ENCODE results near the gene E2F3. TPM values are rescaled to one million over a fixed set of nuclear protein-coding genes. Genes with fewer than 3 reads are reported as not detected.
"Not testable (repeated sequence)": the region's sequence is repeated elsewhere in the genome, so short reads cannot be mapped to it uniquely, and the experiment has no call there.

E2F3 gene
- total RNA-seq, 1 experiment from 2014 or later = 19.2 TPM

DNA sequence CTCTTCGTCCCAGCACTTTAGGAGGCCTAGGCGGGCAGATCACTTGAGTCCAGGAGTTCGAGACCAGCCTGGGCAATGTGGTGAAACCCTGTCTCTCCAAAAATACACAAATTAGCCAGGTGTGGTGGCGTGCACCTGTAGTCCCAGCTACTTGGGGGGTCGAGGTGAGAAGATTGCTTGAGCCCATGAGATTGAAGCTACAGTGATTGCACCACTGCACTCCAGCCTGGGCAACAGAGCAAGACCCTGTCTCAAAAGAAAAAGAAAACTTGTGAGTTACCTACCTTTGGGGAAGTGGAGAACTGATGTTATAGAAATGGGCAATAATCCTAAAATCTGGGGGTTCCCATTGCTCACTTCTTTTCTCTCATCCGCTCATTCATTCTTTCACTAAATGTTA is 58.0 kb downstream of the E2F3 start:
- DNase-seq = no peak
- H3K27me3 ChIP-seq = no peaks in the 10 kb centered on the region
- H3K9me3 ChIP-seq (replicated peaks) = no peaks in the 10 kb centered on the region
- H3K4me1 ChIP-seq = no peaks in the 10 kb centered on the region
- H3K36me3 ChIP-seq = peaks cover 3% of the 10 kb centered on the region; the same call in 1 of the 2 replicates
- H3K4me3 ChIP-seq = no peak overlapping the region
- no peak overlapping the region for H3K27ac ChIP-seq

GRCh38 chr6:20461576-20461975 is 59.9 kb downstream of the E2F3 start:
- Histone ChIP-seq H3K27me3 (no peaks in the 10 kb centered on the region), H3K4me1 (no peaks in the 10 kb centered on the region), H3K27ac (no peak overlapping the region), H3K36me3 (peaks cover 3% of the 10 kb centered on the region; the same call in 1 of the 2 replicates), H3K4me3 (no peak overlapping the region), H3K9me3 (replicated peaks) (no peaks in the 10 kb centered on the region)
- DNase-seq = no peak

DNA sequence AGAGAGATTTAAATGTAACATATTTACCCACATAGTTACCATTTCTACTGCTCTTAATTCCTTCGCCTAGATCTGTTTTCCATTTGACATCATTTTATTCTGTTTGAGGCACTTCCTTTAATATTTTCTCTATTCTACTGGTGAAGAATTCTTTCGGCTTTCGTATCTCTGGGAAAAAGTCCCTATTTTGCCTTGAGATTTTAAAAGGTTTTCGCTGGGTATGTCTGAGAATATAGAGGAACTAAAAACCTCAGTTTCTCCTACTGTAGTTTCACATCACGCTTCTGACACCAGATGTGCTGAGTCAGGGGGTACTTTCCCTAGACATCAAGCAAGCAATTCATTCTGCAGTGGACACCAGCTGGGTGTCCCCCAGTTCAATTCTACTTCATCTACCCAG is 61.7 kb downstream of the E2F3 start:
- H3K36me3 ChIP-seq = no peaks in the 10 kb centered on the region
- no peaks in the 10 kb centered on the region for H3K27me3 ChIP-seq
- no peak overlapping the region for H3K27ac ChIP-seq
- no peaks in the 10 kb centered on the region for H3K9me3 ChIP-seq (replicated peaks)
- no peak overlapping the region for H3K4me3 ChIP-seq
- DNase-seq = no peak
- no peaks in the 10 kb centered on the region for H3K4me1 ChIP-seq

GRCh38 chr6:20464041-20464440 is 62.4 kb downstream of the E2F3 start:
- H3K4me1 ChIP-seq = no peaks in the 10 kb centered on the region
- H3K9me3 ChIP-seq (replicated peaks) = no peaks in the 10 kb centered on the region
- H3K27me3 ChIP-seq = no peaks in the 10 kb centered on the region
- H3K36me3 ChIP-seq = no peaks in the 10 kb centered on the region
- DNase-seq = no peak
- no peak overlapping the region for H3K4me3 ChIP-seq
- H3K27ac ChIP-seq = no peak overlapping the region

- Histone ChIP-seq H3K4me1 (no peaks in the 10 kb centered on the region), H3K36me3 (no peaks in the 10 kb centered on the region), H3K27me3 (no peaks in the 10 kb centered on the region), H3K4me3 (no peak overlapping the region), H3K27ac (no peak overlapping the region), H3K9me3 (replicated peaks) (no peaks in the 10 kb centered on the region)
- no peak for DNase-seq
These were observed 63.2 kb downstream of the E2F3 start for GRCh38 chr6:20464847-20465246.

GRCh38 chr6:20465616-20466015 is 63.9 kb downstream of the E2F3 start:
- H3K36me3 ChIP-seq; H3K9me3 ChIP-seq (replicated peaks); H3K4me1 ChIP-seq; H3K27me3 ChIP-seq; H3K4me3 ChIP-seq; H3K27ac ChIP-seq; DNase-seq: not testable (repeated sequence)

GRCh38 chr6:20467437-20467836 is 65.8 kb downstream of the E2F3 start:
- Histone ChIP-seq H3K27ac (no peak overlapping the region), H3K36me3 (no peaks in the 10 kb centered on the region), H3K9me3 (replicated peaks) (no peaks in the 10 kb centered on the region), H3K4me3 (no peak overlapping the region), H3K27me3 (no peaks in the 10 kb centered on the region), H3K4me1 (no peaks in the 10 kb centered on the region)
- DNase-seq = no peak

GRCh38 chr6:20468209-20468608 is 66.5 kb downstream of the E2F3 start:
- H3K27me3 ChIP-seq = no peaks in the 10 kb centered on the region
- H3K9me3 ChIP-seq (replicated peaks) = no peaks in the 10 kb centered on the region
- H3K27ac ChIP-seq = no peak overlapping the region
- H3K4me3 ChIP-seq = no peak overlapping the region
- no peak for DNase-seq
- H3K36me3 ChIP-seq = no peaks in the 10 kb centered on the region
- H3K4me1 ChIP-seq = no peaks in the 10 kb centered on the region

GRCh38 chr6:20472748-20473147 is 71.1 kb downstream of the E2F3 start:
- DNase-seq = no peak
- Histone ChIP-seq H3K4me3 (no peak overlapping the region), H3K9me3 (replicated peaks) (no peaks in the 10 kb centered on the region), H3K27ac (no peak overlapping the region), H3K36me3 (no peaks in the 10 kb centered on the region), H3K4me1 (no peaks in the 10 kb centered on the region), H3K27me3 (no peaks in the 10 kb centered on the region)

GRCh38 chr6:20473518-20473917 is 71.8 kb downstream of the E2F3 start:
- H3K27me3 ChIP-seq = no peaks in the 10 kb centered on the region
- no peak overlapping the region for H3K4me3 ChIP-seq
- H3K27ac ChIP-seq = no peak overlapping the region
- no peaks in the 10 kb centered on the region for H3K36me3 ChIP-seq
- H3K9me3 ChIP-seq (replicated peaks) = no peaks in the 10 kb centered on the region
- no peaks in the 10 kb centered on the region for H3K4me1 ChIP-seq
- no peak for DNase-seq

GRCh38 chr6:20474874-20475542 is 73.3 kb downstream of the E2F3 start:
- H3K4me1 ChIP-seq = no peaks in the 10 kb centered on the region
- no peak for DNase-seq
- no peak overlapping the region for H3K4me3 ChIP-seq
- no peaks in the 10 kb centered on the region for H3K36me3 ChIP-seq
- H3K9me3 ChIP-seq (replicated peaks) = no peaks in the 10 kb centered on the region
- H3K27me3 ChIP-seq = no peaks in the 10 kb centered on the region
- no peak overlapping the region for H3K27ac ChIP-seq

DNA sequence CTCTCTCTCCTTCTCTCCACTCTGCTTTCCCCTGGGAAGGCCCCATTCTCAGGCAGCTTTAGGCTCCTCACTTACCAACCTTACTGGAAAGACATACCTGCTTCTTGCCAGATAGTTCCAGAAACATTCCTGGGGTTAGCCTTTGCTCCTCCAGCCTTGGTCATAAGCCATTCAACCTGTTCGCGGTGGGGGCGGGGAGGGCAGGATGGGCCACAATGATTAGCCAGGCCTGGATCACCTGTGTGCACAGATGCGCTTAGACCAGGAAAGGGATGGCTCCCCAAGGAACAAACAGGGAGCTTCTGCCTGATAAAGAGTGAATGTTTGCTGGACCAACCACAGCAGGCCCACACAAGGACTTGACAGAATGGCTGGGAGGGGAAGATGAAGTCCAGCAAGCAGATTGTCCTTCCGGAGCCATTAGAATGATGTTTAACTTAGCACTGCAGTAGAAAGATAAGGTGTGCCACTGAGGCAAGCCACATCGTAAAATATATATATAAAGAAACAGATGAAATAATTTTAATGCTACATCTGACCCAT is 74.9 kb downstream of the E2F3 start:
- Histone ChIP-seq H3K9me3 (replicated peaks) (no peaks in the 10 kb centered on the region), H3K27ac (no peak overlapping the region)

DNA sequence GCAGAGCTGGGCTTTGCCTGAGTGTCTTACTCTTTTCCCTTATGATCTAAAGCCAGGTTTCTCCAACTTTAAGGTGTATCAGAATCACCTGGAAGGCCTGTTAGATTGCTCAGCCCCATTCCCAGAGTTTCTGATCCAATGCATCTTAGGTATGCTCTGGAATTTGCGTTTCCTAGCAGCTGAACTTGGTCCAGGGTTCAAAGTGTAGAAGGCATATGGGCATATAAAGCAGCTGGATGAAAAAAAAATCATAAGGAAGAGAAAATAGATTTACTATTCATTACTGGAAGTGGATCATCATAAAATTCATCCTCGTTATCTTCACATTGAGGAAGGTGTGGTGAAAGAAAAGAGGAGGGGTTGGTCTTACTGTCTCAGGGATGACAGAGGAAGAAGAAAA is 75.8 kb downstream of the E2F3 start:
- no peaks in the 10 kb centered on the region for H3K4me1 ChIP-seq
- no peaks in the 10 kb centered on the region for H3K9me3 ChIP-seq (replicated peaks)
- H3K27me3 ChIP-seq = no peaks in the 10 kb centered on the region
- no peak overlapping the region for H3K4me3 ChIP-seq
- DNase-seq = no peak
- H3K27ac ChIP-seq = no peak overlapping the region
- H3K36me3 ChIP-seq = peaks cover 4% of the 10 kb centered on the region

More for the DNA sequence above, 74.9 kb downstream of the E2F3 start:
- H3K27me3 ChIP-seq = no peaks in the 10 kb centered on the region
- H3K4me3 ChIP-seq = no peak overlapping the region
- no peak for DNase-seq
- H3K4me1 ChIP-seq = no peaks in the 10 kb centered on the region
- no peaks in the 10 kb centered on the region for H3K36me3 ChIP-seq

GRCh38 chr6:20479060-20479459 is 77.4 kb downstream of the E2F3 start:
- Histone ChIP-seq H3K4me3 (no peak overlapping the region), H3K27ac (no peak overlapping the region), H3K9me3 (replicated peaks) (no peaks in the 10 kb centered on the region), H3K27me3 (no peaks in the 10 kb centered on the region), H3K36me3 (peaks cover 8% of the 10 kb centered on the region), H3K4me1 (no peaks in the 10 kb centered on the region)
- no peak for DNase-seq

- Histone ChIP-seq H3K36me3 (peaks cover 8% of the 10 kb centered on the region), H3K27me3 (no peaks in the 10 kb centered on the region), H3K4me3 (no peak overlapping the region), H3K9me3 (replicated peaks) (no peaks in the 10 kb centered on the region), H3K4me1 (no peaks in the 10 kb centered on the region), H3K27ac (no peak overlapping the region)
- DNase-seq = no peak
These were observed 77.8 kb downstream of the E2F3 start for GRCh38 chr6:20479526-20479925.

- H3K4me3 ChIP-seq = no peak overlapping the region
- no peaks in the 10 kb centered on the region for H3K27me3 ChIP-seq
- H3K36me3 ChIP-seq = peaks cover 10% of the 10 kb centered on the region
- no peaks in the 10 kb centered on the region for H3K4me1 ChIP-seq
- H3K27ac ChIP-seq = no peak overlapping the region
- H3K9me3 ChIP-seq (replicated peaks) = no peaks in the 10 kb centered on the region
- DNase-seq = no peak
These were observed 79.6 kb downstream of the E2F3 start for GRCh38 chr6:20481281-20481680.
